Measurements from ENCODE around the gene SLF2. TPM values are rescaled to one million over a fixed set of nuclear protein-coding genes. Genes with fewer than 3 reads are reported as not detected.

SLF2 gene
- total and polyA plus RNA-seq, 2 of the 13 experiments (the other 11 are each of a cell fraction or from before 2014, with no cell fraction given): 12.2 to 48.1 TPM

- TF ChIP-seq, protein P1, sequence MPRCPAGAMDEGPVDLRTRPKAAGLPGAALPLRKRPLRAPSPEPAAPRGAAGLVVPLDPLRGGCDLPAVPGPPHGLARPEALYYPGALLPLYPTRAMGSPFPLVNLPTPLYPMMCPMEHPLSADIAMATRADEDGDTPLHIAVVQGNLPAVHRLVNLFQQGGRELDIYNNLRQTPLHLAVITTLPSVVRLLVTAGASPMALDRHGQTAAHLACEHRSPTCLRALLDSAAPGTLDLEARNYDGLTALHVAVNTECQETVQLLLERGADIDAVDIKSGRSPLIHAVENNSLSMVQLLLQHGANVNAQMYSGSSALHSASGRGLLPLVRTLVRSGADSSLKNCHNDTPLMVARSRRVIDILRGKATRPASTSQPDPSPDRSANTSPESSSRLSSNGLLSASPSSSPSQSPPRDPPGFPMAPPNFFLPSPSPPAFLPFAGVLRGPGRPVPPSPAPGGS (CRISPR knock-in tag; IDR thresholded peaks at IDR 0.05): no peak
- TF ChIP-seq ISX (CRISPR knock-in tag; conservative IDR thresholded peaks at IDR 0.05): no peak
- TF ChIP-seq BCL6 (CRISPR knock-in tag; IDR thresholded peaks at IDR 0.05): 0 out of 2 replicates have a peak, but pooled peaks have one; percentile 23
- no peak for TF ChIP-seq ZNF616 (CRISPR knock-in tag; IDR thresholded peaks at IDR 0.05; ENCODE audit: low read depth)
- TF ChIP-seq, protein P2, sequence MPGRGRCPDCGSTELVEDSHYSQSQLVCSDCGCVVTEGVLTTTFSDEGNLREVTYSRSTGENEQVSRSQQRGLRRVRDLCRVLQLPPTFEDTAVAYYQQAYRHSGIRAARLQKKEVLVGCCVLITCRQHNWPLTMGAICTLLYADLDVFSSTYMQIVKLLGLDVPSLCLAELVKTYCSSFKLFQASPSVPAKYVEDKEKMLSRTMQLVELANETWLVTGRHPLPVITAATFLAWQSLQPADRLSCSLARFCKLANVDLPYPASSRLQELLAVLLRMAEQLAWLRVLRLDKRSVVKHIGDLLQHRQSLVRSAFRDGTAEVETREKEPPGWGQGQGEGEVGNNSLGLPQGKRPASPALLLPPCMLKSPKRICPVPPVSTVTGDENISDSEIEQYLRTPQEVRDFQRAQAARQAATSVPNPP (CRISPR knock-in tag; IDR thresholded peaks at IDR 0.05): no peak
- TF ChIP-seq SOX5 (CRISPR knock-in tag; IDR thresholded peaks at IDR 0.05; ENCODE audit: borderline replicate concordance): no peak
- TF ChIP-seq ZNF501 (CRISPR knock-in tag; IDR thresholded peaks at IDR 0.05): no peak
- no peak for TF ChIP-seq ZMYM4 (CRISPR knock-in tag; IDR thresholded peaks at IDR 0.05)
- TF ChIP-seq ZSCAN25 (CRISPR knock-in tag; IDR thresholded peaks at IDR 0.05): no peak
- TF ChIP-seq, protein P3, sequence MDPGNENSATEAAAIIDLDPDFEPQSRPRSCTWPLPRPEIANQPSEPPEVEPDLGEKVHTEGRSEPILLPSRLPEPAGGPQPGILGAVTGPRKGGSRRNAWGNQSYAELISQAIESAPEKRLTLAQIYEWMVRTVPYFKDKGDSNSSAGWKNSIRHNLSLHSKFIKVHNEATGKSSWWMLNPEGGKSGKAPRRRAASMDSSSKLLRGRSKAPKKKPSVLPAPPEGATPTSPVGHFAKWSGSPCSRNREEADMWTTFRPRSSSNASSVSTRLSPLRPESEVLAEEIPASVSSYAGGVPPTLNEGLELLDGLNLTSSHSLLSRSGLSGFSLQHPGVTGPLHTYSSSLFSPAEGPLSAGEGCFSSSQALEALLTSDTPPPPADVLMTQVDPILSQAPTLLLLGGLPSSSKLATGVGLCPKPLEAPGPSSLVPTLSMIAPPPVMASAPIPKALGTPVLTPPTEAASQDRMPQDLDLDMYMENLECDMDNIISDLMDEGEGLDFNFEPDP (CRISPR knock-in tag; conservative IDR thresholded peaks at IDR 0.05): no peak
- TF ChIP-seq JUN (CRISPR knock-in tag; IDR thresholded peaks at IDR 0.05): no peak
- no peak for TF ChIP-seq HOXD1 (CRISPR knock-in tag; IDR thresholded peaks at IDR 0.05)
- TF ChIP-seq ZNF343 (CRISPR knock-in tag; IDR thresholded peaks at IDR 0.05): no peak
- TF ChIP-seq, protein P4, sequence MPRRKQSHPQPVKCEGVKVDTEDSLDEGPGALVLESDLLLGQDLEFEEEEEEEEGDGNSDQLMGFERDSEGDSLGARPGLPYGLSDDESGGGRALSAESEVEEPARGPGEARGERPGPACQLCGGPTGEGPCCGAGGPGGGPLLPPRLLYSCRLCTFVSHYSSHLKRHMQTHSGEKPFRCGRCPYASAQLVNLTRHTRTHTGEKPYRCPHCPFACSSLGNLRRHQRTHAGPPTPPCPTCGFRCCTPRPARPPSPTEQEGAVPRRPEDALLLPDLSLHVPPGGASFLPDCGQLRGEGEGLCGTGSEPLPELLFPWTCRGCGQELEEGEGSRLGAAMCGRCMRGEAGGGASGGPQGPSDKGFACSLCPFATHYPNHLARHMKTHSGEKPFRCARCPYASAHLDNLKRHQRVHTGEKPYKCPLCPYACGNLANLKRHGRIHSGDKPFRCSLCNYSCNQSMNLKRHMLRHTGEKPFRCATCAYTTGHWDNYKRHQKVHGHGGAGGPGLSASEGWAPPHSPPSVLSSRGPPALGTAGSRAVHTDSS (CRISPR knock-in tag; conservative IDR thresholded peaks at IDR 0.05): no peak
- TF ChIP-seq PRMT3 (CRISPR knock-in tag; IDR thresholded peaks at IDR 0.05; ENCODE audit: borderline replicate concordance, low read depth): no peak
- no peak for TF ChIP-seq ZNF691 (CRISPR knock-in tag; IDR thresholded peaks at IDR 0.05; ENCODE audit: borderline replicate concordance, low read depth)
- TF ChIP-seq ZNF484 (CRISPR knock-in tag; IDR thresholded peaks at IDR 0.05; ENCODE audit: borderline replicate concordance, low read depth): no peak
- TF ChIP-seq IKZF4 (CRISPR knock-in tag; IDR thresholded peaks at IDR 0.05; ENCODE audit: borderline replicate concordance, low read depth, not compliant biosample characterization): no peak
- TF ChIP-seq POLR2AphosphoS2 (IDR thresholded peaks at IDR 0.05; ENCODE audit: low read depth, low read length): no peak
Measured at GRCh38 chr10:100965820-100966219, 53.1 kb downstream of the SLF2 start (continued).

Measured in HepG2 (cell line).